H9 (cell line): ENCODE measurements around the gene DCST2. TPM values are rescaled to one million over a fixed set of nuclear protein-coding genes. Genes with fewer than 3 reads are reported as not detected.

Experiments
- DNase-seq: peaks from one replicate; pipeline ENCODE4 v3.0.0-alpha.2; 2017
- H2AFZ ChIP-seq: one replicate; pipeline ENCODE4 v1.6.1; 2013; ENCODE audit warnings: mild to moderate bottlenecking, low read length, control low read depth, moderate library complexity
- H2AK5ac ChIP-seq: 2 replicates; pipeline ENCODE4 v1.6.1; 2013; ENCODE audit warnings: low read length, control low read depth, mixed read lengths; ENCODE audit not compliant: insufficient read length
- H2BK120ac ChIP-seq: one replicate; pipeline ENCODE4 v1.6.1; 2013; ENCODE audit warnings: low read depth, mild to moderate bottlenecking, low read length, control low read depth, inconsistent platforms; ENCODE audit not compliant: poor library complexity, severe bottlenecking
- H2BK12ac ChIP-seq: 2 replicates; pipeline ENCODE4 v1.6.1; 2013; ENCODE audit warnings: low read length, control low read depth, mixed read lengths, low read depth; ENCODE audit not compliant: insufficient read length
- H2BK15ac ChIP-seq: 2 replicates; pipeline ENCODE4 v1.6.1; 2013; ENCODE audit warnings: low read depth, low read length, control low read depth
- H2BK20ac ChIP-seq: one replicate; pipeline ENCODE4 v1.6.1; 2013; ENCODE audit warnings: low read depth, mild to moderate bottlenecking, low read length, control low read depth, inconsistent platforms; ENCODE audit not compliant: poor library complexity, severe bottlenecking
- H2BK5ac ChIP-seq: 2 replicates; pipeline ENCODE4 v1.6.1; 2013; ENCODE audit warnings: low read length, control low read depth, mixed read lengths; ENCODE audit not compliant: insufficient read length
- H3K14ac ChIP-seq: 2 replicates; pipeline ENCODE4 v1.6.1; 2013; ENCODE audit warnings: low read length, control low read depth; ENCODE audit not compliant: insufficient read depth
- H3K18ac ChIP-seq: 2 replicates; pipeline ENCODE4 v1.6.1; 2013; ENCODE audit warnings: low read depth, mild to moderate bottlenecking, mixed read lengths, low read length, control low read depth; ENCODE audit not compliant: insufficient read length
- H3K23ac ChIP-seq: 2 replicates; pipeline ENCODE4 v1.6.1; 2013; ENCODE audit warnings: low read length, control low read depth, mixed read lengths, low read depth; ENCODE audit not compliant: insufficient read length
- H3K23me2 ChIP-seq: 2 replicates; pipeline ENCODE4 v1.6.1; 2013; ENCODE audit warnings: low read depth, mild to moderate bottlenecking, mixed read lengths, low read length, control low read depth; ENCODE audit not compliant: insufficient read length, poor library complexity, severe bottlenecking
- H3K27ac ChIP-seq: 2 replicates; pipeline ENCODE4 v1.5.1; 2013; ENCODE audit warnings: low read length, control low read depth, mixed read lengths, low read depth; ENCODE audit not compliant: insufficient read length
- H3K27me3 ChIP-seq: 2 replicates; pipeline ENCODE4 v1.6.1; 2013; ENCODE audit warnings: low read length, control low read depth, inconsistent platforms; ENCODE audit not compliant: insufficient read depth
- H3K4ac ChIP-seq: 2 replicates; pipeline ENCODE4 v1.6.1; 2013; ENCODE audit warnings: low read depth, mild to moderate bottlenecking, control low read depth, inconsistent platforms, low read length, moderate library complexity
- H3K4me1 ChIP-seq: 2 replicates; pipeline ENCODE4 v1.6.1; 2013; ENCODE audit warnings: low read length, control low read depth, inconsistent platforms; ENCODE audit not compliant: insufficient read depth
- H3K4me2 ChIP-seq: 2 replicates; pipeline ENCODE4 v1.6.1; 2013; ENCODE audit warnings: low read length, control low read depth, mixed read lengths; ENCODE audit not compliant: insufficient read length, insufficient read depth
- H3K56ac ChIP-seq: 2 replicates; pipeline ENCODE4 v1.6.1; 2013; ENCODE audit warnings: low read depth, mild to moderate bottlenecking, mixed read lengths, low read length, control low read depth; ENCODE audit not compliant: insufficient read length
- H3K79me1 ChIP-seq: 2 replicates; pipeline ENCODE4 v1.6.1; 2013; ENCODE audit warnings: low read depth, mild to moderate bottlenecking, moderate library complexity, low read length, control low read depth, inconsistent platforms; ENCODE audit not compliant: insufficient read depth, poor library complexity, severe bottlenecking
- H3K79me2 ChIP-seq: 2 replicates; pipeline ENCODE4 v1.6.1; 2013; ENCODE audit warnings: low read length, control low read depth, inconsistent platforms; ENCODE audit not compliant: insufficient read depth
- H3K9ac ChIP-seq: 2 replicates; pipeline ENCODE4 v1.6.1; 2013; ENCODE audit warnings: low read length, control low read depth, mixed read lengths; ENCODE audit not compliant: insufficient read length; ENCODE audit errors: extremely low read depth
- H3K9me3 ChIP-seq: one replicate; pipeline ENCODE4 v1.6.1; 2013; ENCODE audit warnings: low read depth, low read length, inconsistent platforms; ENCODE audit not compliant: control insufficient read depth
- H3T11ph ChIP-seq: one replicate; pipeline ENCODE4 v1.6.1; 2013; ENCODE audit warnings: mild to moderate bottlenecking, low read length, control low read depth, inconsistent platforms
- H4K20me1 ChIP-seq: one replicate; pipeline ENCODE4 v1.6.1; 2013; ENCODE audit not compliant: control insufficient read depth, insufficient read length, insufficient read depth
- H4K5ac ChIP-seq: 2 replicates; pipeline ENCODE4 v1.6.1; 2013; ENCODE audit warnings: low read depth, mild to moderate bottlenecking, mixed read lengths, low read length, control low read depth; ENCODE audit not compliant: insufficient read length
- H4K8ac ChIP-seq: replicated peaks from 2 replicates; pipeline ENCODE4 v1.6.1; 2013; ENCODE audit warnings: low read length, control low read depth, mixed read lengths, low read depth; ENCODE audit not compliant: insufficient read length
- H4K91ac ChIP-seq: 2 replicates; pipeline ENCODE4 v1.6.1; 2013; ENCODE audit warnings: low read depth, mild to moderate bottlenecking, moderate library complexity, mixed read lengths, low read length, control low read depth; ENCODE audit not compliant: insufficient read length
- H3K27ac Mint-ChIP-seq, 3 experiments: 2 replicates in 2 of 3; 3 replicates in 1 of 3; pipeline ENCODE4 v1.8.0; 2020 to 2021; ENCODE audit warnings: mixed read lengths in 3 of 3, mild to moderate bottlenecking in 1 of 3, moderate library complexity in 1 of 3
- H3K27me3 Mint-ChIP-seq: 2 replicates; pipeline ENCODE4 v1.8.0; 2021; ENCODE audit warnings: low read depth, mild to moderate bottlenecking, moderate library complexity, mixed read lengths
- H3K36me3 Mint-ChIP-seq, 3 experiments: 2 replicates in 2 of 3; 3 replicates in 1 of 3; pipeline ENCODE4 v1.8.0; 2020 to 2021; ENCODE audit warnings: low read depth in 3 of 3, mixed read lengths in 3 of 3; ENCODE audit not compliant: insufficient read depth in 1 of 3
- H3K4me1 Mint-ChIP-seq, 2 experiments: 2 replicates each; pipeline ENCODE4 v1.8.0; 2020; ENCODE audit warnings: mixed read lengths in 2 of 2
- H3K4me3 Mint-ChIP-seq, 2 experiments: 2 replicates in 1 of 2; 3 replicates in 1 of 2; pipeline ENCODE4 v1.8.0; 2020 to 2021; ENCODE audit warnings: mild to moderate bottlenecking in 2 of 2, mixed read lengths in 2 of 2, moderate library complexity in 1 of 2
- H3K9me3 Mint-ChIP-seq, 2 experiments: 2 replicates in 1 of 2; 3 replicates in 1 of 2; pipeline ENCODE4 v1.8.0; 2020; ENCODE audit warnings: mild to moderate bottlenecking in 2 of 2, mixed read lengths in 2 of 2, moderate library complexity in 1 of 2
- CTCF ChIP-seq: fragments of 200-600 bp; sonication (generic); conservative IDR thresholded peaks from 3 replicates; pipeline ENCODE4 v1.8.0; 2021; ENCODE audit warnings: antibody characterized with exemption, mild to moderate bottlenecking
- WGBS: extraction: QIAGEN DNeasy Blood & Tissue Kit; methylation state at CpG from one replicate; pipeline ENCODE4 v1.1.7; 2013; ENCODE audit warnings: missing lambda C conversion rate, low lambda C conversion rate, mixed read lengths; ENCODE audit not compliant: insufficient read length; ENCODE audit errors: extremely low coverage; 5-methylcytosine and 5-hydroxymethylcytosine counted together
- total RNA-seq: library from RNA; stranded (reverse); gene quantifications from 2 replicates; pipeline ENCODE4 v1.2.1, GENCODE V29; 2021

DCST2 gene
- total RNA-seq, 1 experiment from 2014 or later: 0.35 TPM

GRCh38 chr1:155049651-155050559 lies 16.3 kb upstream of the DCST2 start:
- peaks cover 4% of the 10 kb centered on the region; the same call in 1 of the 2 replicates for H3K27me3 ChIP-seq
- H4K5ac ChIP-seq: no peak overlapping the region
- H3K27ac Mint-ChIP-seq: peak overlapping the region in 2 of 3 experiments; percentile 25 to 77; a peak in 2 of 7 replicates
- H3K23ac ChIP-seq: no peak overlapping the region
- H3K23me2 ChIP-seq: peaks cover 16% of the 10 kb centered on the region
- no peak for DNase-seq
- peaks cover 27 to 48% of the 10 kb centered on the region in 2 experiments for H3K4me1 Mint-ChIP-seq
- peaks cover 19% of the 10 kb centered on the region for H3K27me3 Mint-ChIP-seq
- no peak overlapping the region for H3K4ac ChIP-seq
- no peaks in the 10 kb centered on the region for H4K20me1 ChIP-seq
- no peak overlapping the region for H2AK5ac ChIP-seq
- no CpG with 5 or more reads among the region's 10 CpGs for WGBS
- no peak overlapping the region for H2AFZ ChIP-seq
- no peak for TF ChIP-seq CTCF
- H3K18ac ChIP-seq: no peak overlapping the region
- H3T11ph ChIP-seq: no peak overlapping the region
- H3K79me1 ChIP-seq: no peaks in the 10 kb centered on the region
- H2BK15ac ChIP-seq: no peak overlapping the region
- peak overlapping the region; percentile 67 for H3K4me2 ChIP-seq
- H4K91ac ChIP-seq: no peak overlapping the region
- no peak overlapping the region for H3K14ac ChIP-seq
- no peak overlapping the region for H3K27ac ChIP-seq
- H2BK12ac ChIP-seq: no peak overlapping the region
- H3K79me2 ChIP-seq: no peaks in the 10 kb centered on the region
- H3K9me3 ChIP-seq: no peaks in the 10 kb centered on the region
- no peaks in the 10 kb centered on the region for H3K9me3 Mint-ChIP-seq
- no peaks in the 10 kb centered on the region; a peak in 2 of 7 replicates for H3K36me3 Mint-ChIP-seq
- H3K56ac ChIP-seq: no peak overlapping the region
- no peak overlapping the region for H4K8ac ChIP-seq
- no peak overlapping the region for H2BK20ac ChIP-seq
- peak overlapping the region; percentile 67 to 88 for H3K4me3 Mint-ChIP-seq
- no peaks in the 10 kb centered on the region; the same call in 1 of the 2 replicates for H3K4me1 ChIP-seq
- H2BK120ac ChIP-seq: no peak overlapping the region
- no peak overlapping the region for H2BK5ac ChIP-seq
- H3K9ac ChIP-seq: peak overlapping the region; percentile 8
